ENCODE results near the gene ZNF774. TPM values are rescaled to one million over a fixed set of nuclear protein-coding genes. Genes with fewer than 3 reads are reported as not detected.

The ZNF774 gene
- total RNA-seq, 4 donors from 2014 or later, result 0.36 to 1.8 (median 1.1) TPM

DNA sequence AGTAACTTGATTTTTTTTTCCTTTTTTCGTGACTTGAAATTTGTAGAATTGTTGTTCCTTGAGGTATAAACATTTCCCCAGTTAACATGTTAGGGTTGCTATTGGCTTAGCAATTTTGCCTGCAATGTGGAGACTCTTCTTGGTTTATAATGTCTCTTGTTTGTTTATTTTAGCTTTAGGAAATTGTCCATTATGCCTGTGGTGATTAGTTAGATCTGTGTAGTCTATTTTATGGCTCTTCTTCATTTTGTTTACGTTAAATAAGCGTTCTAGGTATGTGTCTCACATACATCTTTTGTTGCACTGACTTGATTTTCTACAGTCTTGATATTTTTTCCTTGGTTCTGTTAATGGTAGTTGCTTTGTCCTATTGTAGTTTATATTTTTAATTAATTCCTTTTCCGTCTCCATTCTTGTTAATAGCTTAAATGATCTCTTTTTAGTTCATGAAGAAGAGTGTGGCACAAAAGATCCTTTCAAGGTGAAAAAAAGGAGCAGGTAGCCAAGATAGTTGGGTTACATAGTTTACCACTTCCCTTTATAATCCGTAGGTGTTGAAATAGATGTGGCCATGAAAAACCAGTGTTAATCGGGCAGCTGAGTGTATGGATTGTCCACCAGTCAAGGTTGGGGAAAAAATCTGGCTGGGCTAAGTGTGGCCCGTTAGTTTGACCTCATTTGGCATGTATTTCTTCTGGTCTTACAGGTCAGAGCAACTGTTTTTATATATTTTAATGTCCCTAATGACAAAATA, 48.1 kb downstream of the ZNF774 start:
- ATAC-seq (ENCODE audit: low FRiP score) (no peak), DNase-seq (ENCODE audit: low spot score) (no peak)
- TF ChIP-seq, protein P1, sequence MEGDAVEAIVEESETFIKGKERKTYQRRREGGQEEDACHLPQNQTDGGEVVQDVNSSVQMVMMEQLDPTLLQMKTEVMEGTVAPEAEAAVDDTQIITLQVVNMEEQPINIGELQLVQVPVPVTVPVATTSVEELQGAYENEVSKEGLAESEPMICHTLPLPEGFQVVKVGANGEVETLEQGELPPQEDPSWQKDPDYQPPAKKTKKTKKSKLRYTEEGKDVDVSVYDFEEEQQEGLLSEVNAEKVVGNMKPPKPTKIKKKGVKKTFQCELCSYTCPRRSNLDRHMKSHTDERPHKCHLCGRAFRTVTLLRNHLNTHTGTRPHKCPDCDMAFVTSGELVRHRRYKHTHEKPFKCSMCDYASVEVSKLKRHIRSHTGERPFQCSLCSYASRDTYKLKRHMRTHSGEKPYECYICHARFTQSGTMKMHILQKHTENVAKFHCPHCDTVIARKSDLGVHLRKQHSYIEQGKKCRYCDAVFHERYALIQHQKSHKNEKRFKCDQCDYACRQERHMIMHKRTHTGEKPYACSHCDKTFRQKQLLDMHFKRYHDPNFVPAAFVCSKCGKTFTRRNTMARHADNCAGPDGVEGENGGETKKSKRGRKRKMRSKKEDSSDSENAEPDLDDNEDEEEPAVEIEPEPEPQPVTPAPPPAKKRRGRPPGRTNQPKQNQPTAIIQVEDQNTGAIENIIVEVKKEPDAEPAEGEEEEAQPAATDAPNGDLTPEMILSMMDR (IDR thresholded peaks at IDR 0.05), result no peak

DNA sequence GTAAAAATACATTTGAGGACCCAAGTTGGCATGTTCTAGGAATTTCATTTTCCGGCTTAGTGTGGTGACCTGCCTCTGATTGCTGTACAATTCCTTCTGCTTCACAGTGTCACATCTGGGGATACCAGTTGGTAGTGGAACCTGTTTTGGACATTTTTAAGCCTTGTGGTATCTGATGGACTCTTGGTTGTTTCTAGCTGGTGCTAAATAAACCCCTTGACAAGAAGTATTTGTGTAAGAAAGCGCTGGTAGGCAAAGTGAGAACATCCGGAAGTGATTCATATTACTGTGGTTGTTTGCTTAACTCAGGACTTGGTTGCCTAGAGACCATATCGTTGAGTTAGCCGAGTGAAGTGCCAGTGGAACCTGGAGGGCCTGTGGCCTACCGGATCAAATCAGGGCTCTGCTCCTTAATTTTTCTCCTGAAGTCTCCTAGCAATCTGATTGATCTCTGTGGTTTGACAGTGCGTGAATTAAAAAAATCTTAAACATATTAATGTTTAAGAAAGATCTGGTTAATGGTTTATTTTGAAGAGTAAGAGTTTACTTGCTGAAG, 48.8 kb downstream of the ZNF774 start:
- no peak for DNase-seq (ENCODE audit: low spot score)

DNA sequence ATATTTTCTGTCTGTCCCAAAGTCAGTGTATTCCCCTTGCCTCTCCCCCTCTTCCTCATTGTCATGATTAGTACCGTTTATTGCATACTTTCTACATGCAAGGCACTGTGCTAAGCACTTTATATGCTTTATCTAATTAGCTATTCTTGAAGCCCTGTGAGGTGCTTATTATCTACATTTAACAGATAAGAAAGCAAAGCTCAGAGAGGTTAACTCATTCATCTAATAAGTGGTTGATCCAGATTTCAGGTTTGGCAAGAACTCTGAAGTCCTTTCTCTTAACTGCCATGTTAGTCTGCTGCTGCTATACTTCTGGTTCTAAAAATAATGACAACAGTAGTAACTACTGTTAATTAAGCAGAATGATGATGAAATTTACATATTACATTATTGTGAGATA, 49.4 kb downstream of the ZNF774 start:
- no peak for ATAC-seq (ENCODE audit: low FRiP score)
- TF ChIP-seq, protein P1 (IDR thresholded peaks at IDR 0.05), result no peak
- no peak for DNase-seq (ENCODE audit: low spot score)

More for the DNA sequence above, 48.8 kb downstream of the ZNF774 start:
- TF ChIP-seq, protein P1 (IDR thresholded peaks at IDR 0.05), result no peak
- peak; percentile 83 for ATAC-seq (ENCODE audit: low FRiP score)

DNA sequence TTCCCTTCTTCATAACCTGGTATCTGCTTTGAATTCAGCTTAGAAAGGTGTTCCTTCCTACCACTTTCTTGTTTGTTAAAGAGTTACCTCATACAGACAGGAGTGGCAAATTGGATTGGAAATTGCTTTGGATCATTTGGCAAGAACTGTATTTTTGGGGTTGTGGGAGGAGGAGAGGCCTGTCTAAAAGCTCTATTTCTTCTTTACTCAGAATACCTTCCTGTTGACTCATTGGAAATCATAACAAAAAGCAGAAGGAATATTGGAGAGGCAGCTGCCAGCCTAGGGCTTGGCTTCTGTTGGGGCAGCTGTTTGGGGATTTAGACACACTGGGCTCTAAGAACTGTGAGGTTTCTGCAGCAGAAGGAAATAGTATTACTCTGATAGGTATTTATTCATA, 50.1 kb downstream of the ZNF774 start:
- DNase-seq (ENCODE audit: low spot score) (no peak), ATAC-seq (ENCODE audit: low FRiP score) (peak; percentile 92)
- TF ChIP-seq, protein P1 (IDR thresholded peaks at IDR 0.05), result no peak

DNA sequence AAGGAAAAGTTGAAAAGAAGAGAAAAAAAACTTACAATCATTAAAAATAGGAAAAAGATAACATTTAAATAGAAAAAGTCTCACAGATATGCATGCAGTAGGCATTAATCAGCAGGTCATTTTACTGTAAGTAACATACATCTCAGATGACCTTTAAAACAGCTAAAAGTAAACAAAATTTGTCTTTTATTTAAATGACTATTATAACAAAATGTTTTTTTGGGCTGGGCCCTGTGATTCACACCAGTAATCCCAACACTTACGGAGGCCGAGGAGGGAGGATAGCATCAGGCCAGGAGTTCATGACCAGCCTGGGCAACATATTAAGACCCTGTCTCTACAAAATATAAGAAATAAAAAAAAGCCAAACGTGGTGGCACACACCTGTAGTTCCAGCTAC, 50.7 kb downstream of the ZNF774 start:
- TF ChIP-seq, protein P1 (IDR thresholded peaks at IDR 0.05), result no peak
- no peak for DNase-seq (ENCODE audit: low spot score)
- ATAC-seq (ENCODE audit: low FRiP score), result no peak

DNA sequence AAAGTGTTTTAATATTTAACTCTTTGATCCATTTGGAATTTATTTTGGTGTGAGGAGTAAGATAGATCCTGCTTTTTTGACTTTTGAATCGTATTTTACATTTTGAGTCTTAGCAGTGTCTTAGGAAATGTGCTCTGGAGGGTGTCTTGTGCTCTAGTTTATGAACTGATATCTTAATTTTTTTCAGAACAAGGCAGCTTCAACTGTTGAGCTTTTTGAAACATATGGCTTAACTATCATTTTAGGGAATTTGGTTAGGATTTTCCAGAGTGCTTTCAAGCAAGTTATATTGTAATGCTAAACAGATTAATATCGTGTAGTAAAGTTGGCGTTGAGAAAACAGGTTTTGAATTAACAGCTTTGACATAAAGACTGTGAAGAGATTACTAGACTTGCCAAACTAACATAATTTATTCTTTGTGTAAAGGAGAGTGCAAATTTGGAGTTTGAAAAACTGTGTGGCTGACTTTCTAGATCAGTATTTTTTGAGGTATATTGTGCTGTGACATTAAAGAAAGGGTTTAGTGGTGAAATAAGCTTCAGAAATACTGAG, 53.0 kb downstream of the ZNF774 start:
- ATAC-seq (ENCODE audit: low FRiP score), result no peak
- DNase-seq (ENCODE audit: low spot score), result no peak
- TF ChIP-seq, protein P1 (IDR thresholded peaks at IDR 0.05), result no peak
